ENCODE data around the gene KDM5B.
"Not testable (repeated sequence)": the region's sequence is repeated elsewhere in the genome, so short reads cannot be mapped to it uniquely, and the experiment has no call there.

Gene KDM5B

DNA sequence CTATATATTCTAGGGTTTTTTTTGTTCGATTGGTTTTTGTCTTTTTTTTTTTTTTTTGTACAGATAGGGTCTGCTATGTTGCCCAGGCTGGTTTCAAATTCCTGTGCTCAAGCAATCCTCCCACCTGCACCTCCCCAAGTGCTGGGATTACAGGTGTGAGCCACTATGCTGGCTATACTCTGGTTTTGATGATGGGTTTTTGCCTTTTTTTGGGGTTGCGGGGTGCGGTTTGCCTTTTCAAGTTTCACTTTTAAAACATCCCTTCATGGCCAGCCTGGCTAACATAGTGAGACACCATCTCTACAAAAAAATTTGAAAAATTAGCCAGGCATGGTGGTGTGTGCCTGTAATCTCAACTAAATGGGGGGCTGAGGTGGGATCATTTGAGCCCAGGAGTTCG, 10.0 kb downstream of the KDM5B start:
- Histone ChIP-seq H3K4me3 (no peak overlapping the region), H3K27ac (no peak overlapping the region)

DNA sequence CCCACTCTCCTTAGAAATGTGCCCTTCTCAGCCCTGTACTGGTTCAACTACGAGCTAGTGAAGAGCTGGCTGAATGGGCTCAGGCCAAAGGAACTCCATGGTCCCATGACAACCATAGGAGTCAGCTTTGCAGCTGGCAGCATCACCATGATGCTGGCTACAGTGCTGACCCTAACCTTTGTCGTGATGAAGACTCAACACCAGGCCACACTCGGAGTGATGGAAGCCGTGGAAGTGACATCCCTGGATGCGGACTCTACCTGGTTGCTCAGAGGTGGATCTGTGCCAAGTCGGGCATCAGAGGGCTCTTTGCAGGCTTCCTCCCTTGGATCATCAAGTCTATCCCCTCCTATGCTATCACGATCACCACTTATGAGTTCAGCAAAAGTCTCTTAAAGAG, 11.6 kb downstream of the KDM5B start:
- Histone ChIP-seq H3K4me3 (no peak overlapping the region), H3K27ac (no peak overlapping the region)

DNA sequence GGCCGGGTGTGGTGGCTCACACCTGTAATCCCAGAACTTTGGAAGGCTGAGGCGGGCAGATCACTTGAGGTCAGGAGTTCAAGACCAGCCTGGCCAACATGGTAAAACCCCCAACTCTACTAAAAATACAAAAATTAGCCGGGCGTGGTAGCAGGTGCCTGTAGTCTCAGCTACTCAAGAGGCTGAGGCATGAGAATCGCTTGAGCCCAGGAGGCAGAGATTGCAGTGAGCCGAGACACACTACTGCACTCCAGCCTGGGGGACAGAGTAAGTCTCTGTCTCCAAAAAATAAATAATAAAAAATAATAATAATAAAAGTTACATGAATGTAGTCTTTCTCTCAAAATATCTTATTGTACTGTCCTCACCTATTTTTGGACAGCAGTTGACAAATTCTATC, 13.3 kb downstream of the KDM5B start:
- not testable (repeated sequence) for H3K4me3 ChIP-seq, H3K27ac ChIP-seq

DNA sequence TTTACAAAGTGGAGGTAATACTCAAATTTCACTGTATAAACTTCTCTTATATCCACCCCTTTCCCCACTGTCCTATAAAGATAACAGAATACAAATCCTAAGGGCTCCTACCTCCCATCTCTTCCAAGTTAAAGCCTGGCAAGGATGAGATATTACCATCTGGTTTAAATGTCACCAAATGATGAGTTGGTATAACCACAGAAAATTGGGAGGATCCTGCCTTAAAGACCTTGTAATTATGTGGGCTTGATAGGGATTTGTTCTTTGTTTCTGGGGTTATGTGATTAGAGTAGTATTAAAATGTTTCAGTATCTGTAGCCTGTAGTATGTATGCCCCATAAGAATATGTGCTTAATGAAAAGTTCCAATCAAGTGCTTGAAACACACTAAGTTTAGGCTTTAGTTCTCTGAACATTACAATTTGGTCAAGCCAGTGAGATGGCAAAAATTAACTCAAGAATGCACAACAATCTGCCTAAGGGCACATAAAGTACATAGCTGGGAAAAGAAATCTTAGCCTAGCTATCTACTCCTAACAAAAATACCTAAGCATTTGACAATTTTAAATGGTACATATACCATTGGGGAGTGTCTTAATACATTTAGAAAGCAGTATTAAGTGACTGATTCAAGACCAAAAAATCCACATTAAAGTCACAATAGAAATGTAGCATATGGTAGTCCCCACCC, 14.0 kb downstream of the KDM5B start:
- Histone ChIP-seq H3K27ac (no peak overlapping the region), H3K4me3 (no peak overlapping the region)

DNA sequence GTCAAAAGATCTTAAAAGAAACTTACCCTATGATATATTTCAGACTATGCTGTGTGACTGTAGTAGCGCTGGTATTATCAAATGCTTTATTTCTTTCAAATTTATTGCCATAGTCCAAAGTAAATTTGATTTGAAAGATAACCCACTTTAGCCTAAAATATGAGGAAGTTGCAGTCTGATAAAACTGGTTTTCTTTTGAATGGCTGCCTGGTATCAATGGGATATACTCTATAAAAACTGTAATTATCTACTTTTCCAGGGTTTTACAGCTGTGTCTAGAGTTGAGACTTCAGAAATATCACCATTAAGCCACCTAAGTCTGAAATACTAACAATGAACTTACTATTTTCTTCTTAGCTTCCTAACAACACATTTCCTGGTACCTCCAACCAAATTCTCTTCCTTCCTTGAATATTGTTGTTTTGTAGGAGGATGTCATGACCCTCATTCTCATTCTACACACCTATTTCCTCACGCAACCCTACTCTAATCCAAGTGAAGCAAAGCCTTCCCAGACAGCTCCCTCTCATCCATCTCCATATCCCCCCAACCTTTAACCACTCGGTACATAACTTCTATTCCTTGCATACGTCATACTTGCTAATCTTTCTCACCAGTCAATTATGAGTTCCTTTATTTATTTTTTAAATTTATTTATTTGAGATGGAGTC, 17.0 kb downstream of the KDM5B start:
- no peak overlapping the region for H3K27ac ChIP-seq
- H3K4me3 ChIP-seq, result no peak overlapping the region

DNA sequence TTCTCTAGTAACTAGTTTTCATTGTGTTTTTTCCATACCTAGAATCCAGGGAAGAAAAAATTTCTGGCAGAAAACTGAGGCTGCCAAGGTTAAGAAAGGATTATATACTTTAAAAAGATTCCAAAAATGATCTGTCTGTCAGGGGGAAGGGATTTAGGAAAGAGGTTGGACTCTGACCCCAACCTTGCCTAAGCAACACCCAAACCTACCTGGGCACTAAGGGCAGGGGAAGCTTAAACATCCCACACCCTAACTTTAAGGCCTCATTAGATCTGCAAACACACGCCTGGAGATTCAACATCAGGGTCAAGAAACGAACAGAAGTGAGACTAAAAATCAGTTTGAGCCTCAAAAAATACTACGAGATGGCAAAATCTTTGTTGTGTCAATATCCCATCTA, 19.4 kb downstream of the KDM5B start:
- Histone ChIP-seq H3K27ac (no peak overlapping the region), H3K4me3 (no peak overlapping the region)

DNA sequence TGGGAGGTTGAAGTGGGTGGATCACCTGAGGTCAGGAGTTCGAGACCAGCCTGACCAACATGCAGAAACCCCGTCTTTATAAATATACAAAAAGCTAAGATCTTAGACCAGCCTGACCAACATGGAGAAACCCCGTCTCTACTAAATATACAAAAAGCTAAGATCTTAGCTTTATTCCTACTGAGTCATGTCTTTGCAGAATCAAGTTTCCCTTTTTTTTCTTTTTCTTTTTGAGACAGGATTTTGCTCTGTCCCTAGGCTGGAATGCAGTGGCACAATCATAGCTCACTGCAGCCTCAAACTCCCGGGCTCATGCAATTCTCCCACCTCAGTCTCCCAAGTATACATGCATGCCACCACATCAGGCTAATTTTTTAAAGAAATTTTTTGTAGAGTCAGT, 21.4 kb downstream of the KDM5B start:
- H3K27ac ChIP-seq, result no peak overlapping the region
- no peak overlapping the region for H3K4me3 ChIP-seq

DNA sequence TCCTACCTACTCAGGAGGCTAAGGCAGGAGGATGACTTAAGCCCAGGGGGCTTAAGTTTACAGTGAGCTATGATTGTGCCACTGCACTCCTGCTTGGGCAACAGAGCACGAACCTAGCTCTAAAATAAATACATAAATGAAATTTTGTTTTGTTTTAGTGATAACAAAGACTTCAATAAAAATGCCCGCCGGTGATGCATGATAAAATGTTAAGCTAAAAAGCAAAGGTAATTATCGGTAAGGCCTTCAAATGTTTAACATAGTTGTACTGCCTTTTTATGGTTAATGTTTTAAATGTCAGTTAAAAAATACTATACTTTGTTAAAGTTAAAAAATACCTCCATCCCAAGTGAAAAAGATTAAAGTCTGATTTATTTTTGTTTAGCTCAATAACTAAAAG, 27.0 kb downstream of the KDM5B start:
- Histone ChIP-seq H3K27ac (no peak overlapping the region), H3K4me3 (no peak overlapping the region)

DNA sequence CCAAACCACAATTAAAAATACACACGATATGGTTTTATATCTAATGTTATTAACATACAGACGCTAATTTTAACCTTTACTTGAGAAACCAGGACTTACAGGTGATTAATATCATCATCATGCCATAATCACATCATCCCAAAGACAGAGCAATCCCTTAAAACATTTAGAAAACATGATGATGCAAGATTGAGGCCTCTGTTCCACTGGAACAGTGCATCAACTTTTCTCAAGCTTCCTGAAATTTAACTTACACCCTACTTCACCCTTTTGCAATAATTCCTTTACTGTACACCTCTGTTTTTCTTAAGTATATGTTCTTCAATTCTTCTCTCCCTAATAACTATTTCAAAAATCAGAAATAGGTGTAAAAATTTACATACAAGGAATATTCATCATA, 38.1 kb downstream of the KDM5B start:
- H3K27ac ChIP-seq, result no peak overlapping the region
- no peak overlapping the region for H3K4me3 ChIP-seq

DNA sequence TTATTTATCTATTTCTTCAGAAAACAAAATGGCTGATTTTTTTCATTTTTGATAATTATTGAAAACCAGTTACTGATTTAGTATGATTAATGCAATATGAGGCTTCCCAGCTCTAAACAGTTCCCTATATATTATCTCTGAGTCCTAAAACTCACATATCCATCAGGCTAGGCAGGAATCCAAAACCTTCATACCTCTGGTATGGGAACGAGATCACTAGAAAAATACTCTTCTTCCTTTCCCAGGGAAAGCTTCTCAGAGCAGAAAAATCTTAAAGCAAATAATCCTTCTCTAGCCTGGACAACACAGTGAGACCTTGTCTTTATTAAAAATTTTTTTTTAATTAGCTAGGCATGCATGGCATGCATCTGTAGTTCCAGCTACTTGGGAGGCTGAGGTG, 42.5 kb downstream of the KDM5B start:
- Histone ChIP-seq H3K27ac (no peak overlapping the region), H3K4me3 (no peak overlapping the region)

DNA sequence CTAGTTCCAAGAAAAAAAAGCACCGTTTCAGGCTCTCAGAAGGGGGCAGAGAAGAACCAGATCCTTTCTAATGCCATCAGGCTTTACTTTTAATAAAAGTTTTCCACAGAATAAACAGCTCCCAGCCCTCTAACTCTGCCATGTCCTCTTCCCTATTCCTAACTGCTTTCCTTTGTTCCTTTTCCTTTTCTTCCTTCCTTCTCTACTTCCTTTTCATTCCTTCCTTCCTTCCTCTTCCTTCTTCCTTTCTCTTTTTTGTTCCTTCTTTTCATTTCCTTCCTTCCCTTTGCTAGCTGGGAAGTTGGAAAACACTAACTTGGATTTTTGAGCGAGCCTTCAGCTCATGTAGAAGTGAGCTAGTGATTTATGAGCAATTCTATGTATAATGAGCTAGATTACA, 46.2 kb downstream of the KDM5B start:
- Histone ChIP-seq H3K4me3 (no peak overlapping the region), H3K27ac (no peak overlapping the region)

DNA sequence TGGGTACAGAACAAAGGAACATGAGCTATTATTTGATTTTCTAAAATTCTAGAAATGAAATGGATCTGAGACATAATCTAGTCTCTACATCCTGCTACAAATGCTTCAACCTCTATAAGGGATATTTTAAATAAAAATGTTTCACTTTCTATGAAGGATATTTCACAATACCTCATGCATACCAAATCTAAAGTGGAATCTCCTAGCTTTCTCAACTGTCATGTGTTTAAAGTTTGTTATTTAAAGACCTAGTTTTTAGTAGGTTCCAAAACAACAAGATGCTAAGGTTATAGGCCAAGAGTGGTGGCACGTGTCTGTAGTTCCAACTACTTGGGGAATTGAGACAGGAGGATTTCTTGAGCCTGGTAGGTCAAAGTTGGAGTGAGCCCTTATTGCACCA, 47.6 kb downstream of the KDM5B start:
- no peak overlapping the region for H3K4me3 ChIP-seq
- no peak overlapping the region for H3K27ac ChIP-seq

DNA sequence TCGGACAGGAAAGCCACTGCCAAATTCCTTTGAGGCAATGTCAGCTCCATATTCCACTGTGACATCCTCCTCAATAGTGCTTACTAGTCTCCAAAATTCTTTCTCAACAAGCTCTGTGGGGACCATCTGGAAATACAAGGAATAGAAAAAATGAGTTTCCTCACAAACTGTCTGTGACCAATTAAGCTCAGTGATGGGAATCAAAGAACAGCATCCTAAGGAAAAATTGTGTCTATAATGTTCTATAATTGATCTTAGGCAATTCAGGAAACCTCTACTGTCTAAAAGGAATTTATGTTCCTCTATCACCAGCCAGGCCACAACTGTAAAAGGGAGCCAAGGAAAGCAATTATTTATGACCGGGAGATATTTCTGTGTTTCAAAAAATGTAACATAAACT, 51.8 kb downstream of the KDM5B start:
- Histone ChIP-seq H3K4me3 (no peak overlapping the region), H3K27ac (no peak overlapping the region)

DNA sequence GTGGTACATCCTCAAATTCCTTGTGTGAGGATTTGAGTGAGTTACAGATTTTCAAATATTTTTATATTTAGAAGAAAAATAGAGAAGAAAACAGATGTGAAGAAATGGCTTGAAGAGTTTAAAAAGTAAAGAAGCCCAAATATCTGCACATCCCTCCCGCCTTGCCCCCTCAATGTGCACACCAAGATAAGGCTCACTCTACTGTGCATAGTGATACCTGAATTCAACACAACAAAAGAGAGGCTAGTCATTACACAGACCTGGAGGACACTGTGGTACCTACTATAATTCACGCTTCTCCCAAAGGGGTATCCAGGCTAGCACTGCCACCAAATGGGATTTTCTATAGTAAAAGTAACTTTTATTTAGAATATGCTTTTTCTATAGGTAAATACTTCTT, 53.9 kb downstream of the KDM5B start:
- no peak overlapping the region for H3K4me3 ChIP-seq
- H3K27ac ChIP-seq, result no peak overlapping the region

DNA sequence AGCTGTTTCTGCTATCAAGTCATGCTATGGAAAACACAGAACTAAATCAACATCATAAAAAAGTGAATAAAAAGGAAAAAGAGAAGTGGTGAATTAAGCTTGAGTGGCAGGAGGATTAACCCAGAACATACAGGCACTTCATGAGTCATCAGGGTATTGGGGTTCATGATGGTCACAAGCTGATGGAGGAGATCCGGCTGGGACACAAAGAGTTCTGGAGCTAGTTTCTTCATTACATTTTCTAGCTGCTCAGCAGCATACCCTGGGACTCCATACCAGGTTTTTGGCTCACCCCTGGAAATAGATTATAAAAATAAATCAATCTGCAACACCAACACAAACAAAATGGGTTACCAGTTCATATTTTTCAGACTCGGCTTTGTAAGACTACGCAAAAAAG, 55.4 kb downstream of the KDM5B start:
- Histone ChIP-seq H3K4me3 (no peak overlapping the region), H3K27ac (no peak overlapping the region)

DNA sequence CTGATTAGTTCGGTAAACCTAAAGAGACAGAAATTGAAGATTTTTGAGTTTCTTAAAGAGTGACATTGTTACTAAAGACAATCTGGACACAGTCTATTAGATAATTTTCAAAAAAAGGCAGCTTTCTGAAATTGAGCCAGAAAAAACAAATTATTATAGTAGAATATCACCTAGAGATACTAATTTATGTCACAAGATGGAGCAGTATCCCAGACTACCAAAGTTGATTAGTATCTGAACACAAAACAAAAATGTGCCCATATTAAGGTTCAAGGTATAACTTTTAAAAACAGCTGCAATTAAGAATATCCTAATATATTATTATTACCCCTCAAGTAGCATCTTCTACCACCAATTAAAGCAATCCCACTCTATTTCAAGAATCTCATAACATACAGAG, 57.5 kb downstream of the KDM5B start:
- Histone ChIP-seq H3K27ac (no peak overlapping the region), H3K4me3 (no peak overlapping the region)

DNA sequence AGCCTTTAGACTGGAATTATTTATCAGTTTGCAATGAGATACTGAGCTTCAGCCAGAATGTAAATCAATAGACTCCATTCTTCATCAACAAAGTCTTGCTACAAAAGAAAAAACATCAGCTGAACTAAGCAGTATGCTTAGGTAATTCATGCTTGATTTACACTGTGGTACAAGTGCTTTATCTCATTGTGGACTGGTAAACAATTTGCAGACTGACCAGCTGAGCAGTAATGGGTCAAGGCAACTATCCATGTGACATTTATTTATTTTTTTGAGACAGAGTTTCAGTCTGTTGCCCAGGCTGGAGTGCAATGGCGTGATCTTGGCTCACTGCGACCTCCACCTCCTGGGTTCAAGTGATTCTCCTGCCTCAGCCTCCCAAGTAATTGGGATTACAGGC, 58.2 kb downstream of the KDM5B start:
- H3K27ac ChIP-seq, result no peak overlapping the region

DNA sequence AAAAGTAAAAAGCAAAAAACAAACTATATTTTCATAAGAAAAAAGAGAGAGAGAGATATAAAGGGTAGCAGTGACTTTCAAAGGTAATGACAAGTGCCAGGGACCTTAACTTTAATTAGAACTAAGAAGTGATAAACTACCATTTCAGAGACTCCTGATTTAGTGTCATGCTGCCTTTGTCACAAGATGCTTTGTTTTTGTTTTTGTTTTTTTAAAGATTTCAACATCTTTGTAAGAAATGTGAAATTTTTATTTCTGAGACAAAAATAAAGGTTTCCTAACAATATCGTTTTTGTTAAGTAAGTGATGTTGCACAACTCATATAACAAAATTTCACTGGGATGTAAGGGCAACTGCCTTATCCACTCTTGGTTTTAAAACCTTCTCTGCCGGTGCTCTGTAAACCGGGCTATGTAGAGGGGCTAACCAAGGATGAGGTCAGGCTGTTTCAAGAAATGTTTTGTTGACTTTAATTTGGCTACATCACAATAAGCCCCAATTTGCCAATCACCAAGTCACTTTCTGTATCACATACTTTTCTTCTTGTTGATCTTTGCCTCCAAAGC, 62.8 kb downstream of the KDM5B start:
- H3K4me3 ChIP-seq, result no peak overlapping the region

More for the DNA sequence above, 58.2 kb downstream of the KDM5B start:
- no peak overlapping the region for H3K4me3 ChIP-seq

DNA sequence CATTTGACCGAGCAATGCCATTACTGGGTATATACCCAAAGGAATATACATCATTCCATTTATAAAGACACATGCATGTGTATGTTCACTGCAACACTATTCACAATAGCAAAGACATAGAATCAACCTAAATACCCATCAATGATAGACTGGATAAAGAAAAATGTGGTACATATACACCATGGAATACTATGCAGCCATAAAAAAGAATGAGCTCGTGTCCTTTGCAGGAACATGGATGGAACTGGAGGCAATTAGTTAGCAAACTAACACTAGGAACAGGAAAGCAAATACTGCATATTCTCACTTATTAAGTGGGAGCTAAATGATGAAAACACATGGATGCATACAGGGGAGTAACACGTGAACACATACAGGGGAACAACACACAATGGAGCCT, 63.5 kb downstream of the KDM5B start:
- H3K4me3 ChIP-seq, H3K27ac ChIP-seq: not testable (repeated sequence)

More for the DNA sequence above, 62.8 kb downstream of the KDM5B start:
- no peak overlapping the region for H3K27ac ChIP-seq

DNA sequence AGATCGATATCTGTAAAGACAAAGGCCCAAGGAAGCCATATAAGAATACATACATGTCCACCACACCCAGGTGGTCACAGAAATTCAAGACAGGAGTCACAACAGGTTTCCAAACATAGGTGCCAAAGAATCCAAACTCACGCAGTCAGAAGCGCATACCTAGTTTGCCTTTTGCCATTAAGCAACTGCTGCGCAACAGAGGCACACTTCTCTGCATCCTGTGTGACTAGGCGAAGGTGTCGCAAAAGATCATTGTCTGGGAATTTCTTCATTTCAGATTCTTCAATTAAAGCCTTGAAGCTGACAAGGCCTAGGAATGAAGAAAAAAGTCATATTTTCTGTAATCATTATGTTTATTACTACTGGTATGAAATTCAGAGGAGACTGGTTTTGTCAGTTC, 65.7 kb downstream of the KDM5B start:
- H3K4me3 ChIP-seq, result no peak overlapping the region
- no peak overlapping the region for H3K27ac ChIP-seq

DNA sequence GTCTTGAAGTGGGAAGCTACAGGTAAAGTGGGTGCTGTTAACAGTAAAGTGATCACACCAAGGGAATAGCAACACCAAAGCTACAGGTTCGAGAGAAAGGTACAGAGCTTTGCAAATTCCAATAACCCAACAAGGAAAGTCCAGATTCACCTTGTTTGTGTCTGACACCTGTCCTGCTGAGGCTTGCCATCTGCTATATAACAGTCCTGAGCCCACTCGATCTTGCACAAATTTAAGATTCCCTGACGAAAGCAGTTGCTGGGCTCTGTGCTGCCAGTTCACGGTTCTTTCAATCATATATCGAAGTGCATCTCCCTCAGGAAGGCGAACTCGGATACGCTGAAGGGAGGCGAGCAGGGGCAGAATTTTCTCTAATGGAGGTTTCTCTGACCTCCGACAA, 75.0 kb downstream of the KDM5B start:
- Histone ChIP-seq H3K4me3 (no peak overlapping the region), H3K27ac (no peak overlapping the region)

DNA sequence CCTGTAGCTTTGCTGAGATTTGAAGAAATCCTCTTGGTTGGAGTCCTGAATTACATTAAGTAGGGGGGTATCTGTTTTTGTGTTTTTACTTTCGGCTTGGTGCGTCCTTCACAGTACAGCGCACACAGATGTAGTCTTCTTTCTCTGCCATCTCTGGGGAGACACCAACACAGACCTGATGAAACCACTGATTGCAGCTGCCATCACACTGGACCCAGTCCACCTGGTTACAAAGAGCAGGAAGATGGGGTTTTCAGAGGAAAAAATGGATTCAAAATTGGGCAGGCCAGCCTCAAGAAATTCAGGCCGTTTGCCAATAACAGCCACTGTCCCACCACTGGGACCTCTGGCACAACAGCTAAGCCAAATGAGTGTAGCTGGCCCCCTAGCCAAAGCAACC, 79.3 kb downstream of the KDM5B start:
- H3K4me3 ChIP-seq, result no peak overlapping the region
- no peak overlapping the region for H3K27ac ChIP-seq
